HG02588 (cell line): ENCODE measurements around the gene RELN.
"Not testable (repeated sequence)": the region's sequence is repeated elsewhere in the genome, so short reads cannot be mapped to it uniquely, and the experiment has no call there.

Source experiments
- ATAC-seq: cut with Tn5 transposase; IDR thresholded peaks from one replicate; pipeline ENCODE4 v1.9.1; 2021; ENCODE audit warnings: mild to moderate bottlenecking, moderate library complexity; ENCODE audit not compliant: unreplicated experiment

RELN gene

GRCh38 chr7:103795787-103796186, 193.7 kb downstream of the RELN start:
- no peak for ATAC-seq

GRCh38 chr7:103795107-103795506, 194.4 kb downstream of the RELN start:
- no peak for ATAC-seq

- ATAC-seq: no peak
These were observed 195.0 kb downstream of the RELN start for GRCh38 chr7:103794424-103794823.

- ATAC-seq: no peak
These were observed 195.8 kb downstream of the RELN start for GRCh38 chr7:103793614-103794013.

- ATAC-seq: no peak
These were observed 197.6 kb downstream of the RELN start for GRCh38 chr7:103791894-103792293.

GRCh38 chr7:103787041-103787440, 202.4 kb downstream of the RELN start:
- ATAC-seq: not testable (repeated sequence)

- ATAC-seq: no peak
These were observed 204.7 kb downstream of the RELN start for GRCh38 chr7:103784646-103785286.

GRCh38 chr7:103781409-103781808, 208.0 kb downstream of the RELN start:
- ATAC-seq: no peak

- not testable (repeated sequence) for ATAC-seq
These were observed 208.9 kb downstream of the RELN start for GRCh38 chr7:103780561-103780960.

GRCh38 chr7:103777440-103777839, 212.0 kb downstream of the RELN start:
- no peak for ATAC-seq

GRCh38 chr7:103773726-103774125, 215.7 kb downstream of the RELN start:
- no peak for ATAC-seq

- ATAC-seq: no peak
These were observed 217.2 kb downstream of the RELN start for GRCh38 chr7:103772171-103772773.

GRCh38 chr7:103771294-103771693, 218.2 kb downstream of the RELN start:
- ATAC-seq: no peak

GRCh38 chr7:103766660-103767059, 222.8 kb downstream of the RELN start:
- ATAC-seq: no peak

- no peak for ATAC-seq
These were observed 223.6 kb downstream of the RELN start for GRCh38 chr7:103765901-103766300.

GRCh38 chr7:103764901-103765300, 224.6 kb downstream of the RELN start:
- ATAC-seq: no peak

- no peak for ATAC-seq
These were observed 226.6 kb downstream of the RELN start for GRCh38 chr7:103762877-103763276.

GRCh38 chr7:103762065-103762760, 227.2 kb downstream of the RELN start:
- ATAC-seq: no peak

GRCh38 chr7:103752995-103753394, 236.5 kb downstream of the RELN start:
- no peak for ATAC-seq

GRCh38 chr7:103751311-103751880, 238.1 kb downstream of the RELN start:
- ATAC-seq: no peak

GRCh38 chr7:103748680-103749079, 240.8 kb downstream of the RELN start:
- ATAC-seq: no peak

GRCh38 chr7:103735377-103735776, 254.1 kb downstream of the RELN start:
- ATAC-seq: no peak
